GM12878 (cell line): ENCODE data around the gene SLC26A11. TPM values are rescaled to one million over a fixed set of nuclear protein-coding genes. Genes with fewer than 3 reads are reported as not detected.

Experiments used
- ATAC-seq: fragments of 200-7000 bp; cut with Tn5 transposase; 3 replicates; pipeline ENCODE4 v1.9.1; 2020; ENCODE audit warnings: mild to moderate bottlenecking, moderate library complexity
- BruUV-seq: library from RNA; stranded (reverse); fragments of 400-500 nt; replicated peaks from 2 replicates; lab custom pipeline; 2021; lab: Mats Ljungman, UMichigan
- CTCF ChIA-PET: fragments of 300-600 bp; sonication (Branson Sonifier 250); formaldehyde crosslinking; extraction: SDS; loops from one replicate; lab custom pipeline; 2021; ENCODE audit warnings: inconsistent platforms; lab: Yijun Ruan, JAX
- POLR2A ChIA-PET: fragments of 350-600 bp; formaldehyde crosslinking; extraction: SDS; loops from one replicate; lab custom pipeline; 2021; ENCODE audit warnings: inconsistent platforms; lab: Charles Lee
- RAD21 ChIA-PET: fragments of 300-600 bp; sonication (Branson Sonifier 250); formaldehyde crosslinking; loops from one replicate; lab custom pipeline; 2023; ENCODE audit warnings: antibody characterized with exemption; ENCODE audit not compliant: unreplicated experiment; lab: Charles Lee
- SMC1A ChIA-PET: fragments of 300-600 bp; sonication (Branson Sonifier 250); formaldehyde crosslinking; loops from one replicate; lab custom pipeline; 2023; ENCODE audit not compliant: unreplicated experiment, uncharacterized antibody; lab: Charles Lee
- DNase-seq: peaks from one replicate; pipeline ENCODE4 v3.0.0-alpha.2; 2011; ENCODE audit warnings: low read depth, low spot score
- FAIRE-seq: peaks from 3 replicates; lab custom pipeline; 2011; peaks lifted over from hg19 to GRCh38; lab: Jason Lieb, UNC
- H2AFZ ChIP-seq: 2 replicates; pipeline ENCODE4 v1.6.0; 2011; ENCODE audit warnings: low read depth, low read length, control low read depth; ENCODE audit not compliant: control insufficient read depth
- H3K27ac ChIP-seq: 2 replicates; pipeline ENCODE4 v1.5.1; 2011; ENCODE audit warnings: control low read depth; ENCODE audit not compliant: control insufficient read depth, insufficient read depth
- H3K27me3 ChIP-seq, 2 experiments: replicated peaks in 1 of 2; 2 replicates each; pipeline versions ENCODE4 v1.6.0 to v1.6.1; 2011; ENCODE audit warnings: low read length in 1 of 2; ENCODE audit not compliant: control insufficient read depth in 2 of 2, insufficient read depth in 2 of 2
- H3K36me3 ChIP-seq, 2 experiments: 2 replicates each; pipeline ENCODE4 v1.5.1; 2011; ENCODE audit warnings: low read length in 1 of 2; ENCODE audit not compliant: control insufficient read depth in 2 of 2, insufficient read depth in 2 of 2
- H3K4me1 ChIP-seq: 2 replicates; pipeline ENCODE4 v1.6.1; 2011; ENCODE audit warnings: mild to moderate bottlenecking, low read length, moderate library complexity, mixed read lengths; ENCODE audit not compliant: control insufficient read depth, insufficient read depth
- H3K4me2 ChIP-seq: 2 replicates; pipeline ENCODE4 v1.6.0; 2011; ENCODE audit warnings: control low read depth; ENCODE audit not compliant: control insufficient read depth, insufficient read depth
- H3K4me3 ChIP-seq: fragments of 200-600 bp; sonication (generic); 2 replicates; pipeline ENCODE4 v1.5.1; 2016
- H3K79me2 ChIP-seq: 2 replicates; pipeline ENCODE4 v1.6.0; 2011; ENCODE audit warnings: low read length; ENCODE audit not compliant: control insufficient read depth, insufficient read depth
- H3K9ac ChIP-seq: 2 replicates; pipeline ENCODE4 v1.8.0; 2011; ENCODE audit warnings: low read length, control low read depth, mixed read lengths; ENCODE audit not compliant: control insufficient read depth, insufficient read depth
- H3K9me3 ChIP-seq: replicated peaks from 3 replicates; pipeline ENCODE4 v1.5.1; 2011; ENCODE audit warnings: mild to moderate bottlenecking, low read length; ENCODE audit not compliant: control insufficient read depth, insufficient read depth
- H4K20me1 ChIP-seq: 2 replicates; pipeline ENCODE4 v1.6.0; 2011; ENCODE audit not compliant: control insufficient read depth, insufficient read depth
- ATF7 ChIP-seq: fragments of 450-650 bp; IDR thresholded peaks from 2 replicates; pipeline ENCODE4 v1.6.1; 2016; ENCODE audit warnings: low read depth, mild to moderate bottlenecking
- CTCF ChIP-seq, 3 experiments: IDR thresholded peaks in 2 of 3; conservative IDR thresholded peaks in 1 of 3; 2 replicates each; pipeline ENCODE4 v1.5.1; 2011; ENCODE audit warnings: low read depth in 3 of 3, low read length in 3 of 3, mild to moderate bottlenecking in 3 of 3, control low read depth in 2 of 3, moderate library complexity in 2 of 3, inconsistent platforms in 1 of 3, mixed read lengths in 1 of 3; ENCODE audit not compliant: control insufficient read depth in 2 of 3, insufficient read depth in 1 of 3; ENCODE audit errors: extremely low read depth in 1 of 3
- ETV6 ChIP-seq, 2 experiments: fragments of 450-650 bp in 1 of 2; IDR thresholded peaks in 1 of 2; conservative IDR thresholded peaks in 1 of 2; 2 replicates each; pipeline ENCODE4 v1.6.1; 2014; ENCODE audit warnings: antibody characterized with exemption in 1 of 2, borderline replicate concordance in 1 of 2, low read depth in 1 of 2, mild to moderate bottlenecking in 1 of 2, moderate library complexity in 1 of 2
- IRF4 ChIP-seq: IDR thresholded peaks from 2 replicates; pipeline ENCODE4 v1.6.1; 2011; ENCODE audit warnings: low read depth, low read length
- SMAD1 ChIP-seq: fragments of 450-650 bp; IDR thresholded peaks from 2 replicates; pipeline ENCODE4 v1.6.1; 2018; ENCODE audit warnings: mild to moderate bottlenecking, low read depth; ENCODE audit not compliant: partially characterized antibody
- SPI1 ChIP-seq: IDR thresholded peaks from 2 replicates; pipeline ENCODE4 v1.6.1; 2011; ENCODE audit warnings: low read depth, mild to moderate bottlenecking, low read length, moderate library complexity, borderline replicate concordance; ENCODE audit not compliant: insufficient read depth
- ZBED1 ChIP-seq: IDR thresholded peaks from 2 replicates; pipeline ENCODE4 v1.6.1; 2016; ENCODE audit warnings: borderline replicate concordance
- WGBS: methylation state at CpG from one replicate; pipeline ENCODE4 v1.1.6; 2016; ENCODE audit warnings: low lambda C conversion rate; ENCODE audit not compliant: insufficient replicate concordance, insufficient coverage; ENCODE audit errors: missing lambda C conversion rate; 5-methylcytosine and 5-hydroxymethylcytosine counted together
- in situ Hi-C: fragments of 300-500 bp; cut with MboI; formaldehyde crosslinking; loops from 9 replicates; pipeline ENCODE4 v1.14.3; 2018; ENCODE audit warnings: mixed read lengths
- intact Hi-C: fragments of 100-400 bp; cut with micrococcal nuclease; formaldehyde crosslinking; loops from one replicate; pipeline ENCODE4 v1.14.2; 2022; ENCODE audit not compliant: unreplicated experiment
- polyA plus RNA-seq, 11 experiments: library from polyadenylated mRNA; depleted of rRNA in 4 of 11; unstranded in 6 of 11; stranded (reverse) in 5 of 11; fragments of >200 nt; fragmentation: Nextera tagmentation in 4 of 11; fragmentation: Illumina TruSeq in 1 of 11; extraction: Ambion mirVana in 4 of 11; extraction: Trizol in 1 of 11; gene quantifications; 1 replicate in 1 of 11; 2 replicates in 10 of 11; pipeline versions ENCODE4 v1.2.1 to v1.2.3, GENCODE V29; 2011 to 2016; ENCODE audit warnings: inconsistent platforms in 2 of 11, missing spikeins in 2 of 11, low read depth in 1 of 11
- total RNA-seq, 4 experiments: library from RNA; depleted of rRNA in 3 of 4; stranded (reverse); fragments of >200 nt in 3 of 4; fragmentation: Illumina TruSeq in 1 of 4; extraction: Trizol in 1 of 4; gene quantifications; 2 replicates each; pipeline versions ENCODE4 v1.2.1 to v1.2.3, GENCODE V29; 2013 to 2021

The SLC26A11 gene
- total and polyA plus RNA-seq, 10 of the 15 experiments (the other 5 are each of a cell fraction or from before 2014, with no cell fraction given): 0.05 to 4.1 (median 1.2) TPM; not detected in 1

GRCh38 chr17:80203471-80203963 is 16.7 kb upstream of the SLC26A11 start:
- no peak for FAIRE-seq

More at GRCh38 chr17:80203471-80203963, 16.7 kb upstream of the SLC26A11 start:
- CTCF ChIA-PET: interaction anchor here (0.7 kb wide), 1 partner anchor 105 kb away, joined by 3 read pairs; no protein-coding TSS in a partner anchor
- no peak overlapping the region for H3K4me3 ChIP-seq
- RAD21 ChIA-PET: no interaction called here
- H3K9me3 ChIP-seq: no peaks in the 10 kb centered on the region
- H3K9ac ChIP-seq: no peak overlapping the region
- H3K4me2 ChIP-seq: no peak overlapping the region
- no peaks in the 10 kb centered on the region for H3K4me1 ChIP-seq
- H4K20me1 ChIP-seq: no peaks in the 10 kb centered on the region
- no peaks in the 10 kb centered on the region for H3K27me3 ChIP-seq
- ATAC-seq (no peak), DNase-seq (no peak)
- SMC1A ChIA-PET: interaction anchor here (0.9 to 1.6 kb wide), 2 partner anchors 8 to 50 kb away, joined by 3 to 5 read pairs; no protein-coding TSS in a partner anchor
- no TSS peak for BruUV-seq
- intact Hi-C loops: no loop called here
- WGBS: 47% methylated on average over 11 of the region's 11 CpGs
- in situ Hi-C loops: no loop called here
- H3K27ac ChIP-seq: no peak overlapping the region
- H3K36me3 ChIP-seq: no peaks in the 10 kb centered on the region
- H2AFZ ChIP-seq: no peak overlapping the region
- TF ChIP-seq SMAD1: no peak
- no peak for TF ChIP-seq ETV6 (conservative IDR thresholded peaks at IDR 0.05 in 1 of 2, IDR thresholded peaks at IDR 0.05 in 1 of 2; ENCODE audit: borderline replicate concordance in 1 of 2, low read depth in 1 of 2)
- TF ChIP-seq ATF7: no peak
- TF ChIP-seq ZBED1: no peak
- no peak for TF ChIP-seq IRF4
- TF ChIP-seq CTCF (IDR thresholded peaks at IDR 0.05 in 2 of 3, conservative IDR thresholded peaks at IDR 0.05 in 1 of 3; ENCODE audit: control insufficient read depth in 2 of 3, extremely low read depth in 1 of 3, insufficient read depth in 1 of 3, low read depth in 3 of 3, low read length in 3 of 3): 0 out of 6 replicates have a peak, but pooled peaks of 1 of the 3 experiments have one; percentile 4
- TF ChIP-seq SPI1: no peak
- POLR2A ChIA-PET: no interaction called here
- no peaks in the 10 kb centered on the region for H3K79me2 ChIP-seq
